Heart right ventricle (tissue), 16 donors: ENCODE data around the gene GRAP2. TPM values are rescaled to one million over a fixed set of nuclear protein-coding genes. Genes with fewer than 3 reads are reported as not detected.

Source experiments
- ATAC-seq, 8 donors: fragments of 200-7000 bp; cut with Tn5 transposase; one replicate each; pipeline ENCODE4 v1.9.1; 2020; ENCODE audit warnings: mild to moderate bottlenecking in 8 of 8, moderate library complexity in 8 of 8, moderate number of reproducible peaks in 1 of 8
- DNase-seq, 2 donors: peaks; one replicate each; pipeline ENCODE4 v3.0.0-alpha.2; 2020
- H3K27ac ChIP-seq, 10 donors: fragments of 200-600 bp; sonication (generic) in 2 of 10; one replicate each; pipeline versions ENCODE4 v1.5.0 to v1.8.0; 2020 to 2022; ENCODE audit warnings: mild to moderate bottlenecking in 3 of 10
- H3K27me3 ChIP-seq, 7 donors: fragments of 200-600 bp; one replicate each; pipeline ENCODE4 v1.8.0; 2021 to 2022; ENCODE audit warnings: mild to moderate bottlenecking in 2 of 7
- H3K36me3 ChIP-seq, 9 donors: fragments of 200-600 bp; sonication (generic) in 1 of 9; one replicate each; pipeline versions ENCODE4 v1.5.0 to v1.8.0; 2020 to 2022; ENCODE audit warnings: mild to moderate bottlenecking in 2 of 9
- H3K4me1 ChIP-seq, 9 donors: fragments of 200-600 bp; sonication (generic) in 1 of 9; one replicate each; pipeline versions ENCODE4 v1.5.0 to v1.8.0; 2020 to 2022; ENCODE audit warnings: mild to moderate bottlenecking in 4 of 9
- H3K4me3 ChIP-seq, 10 donors: fragments of 200-600 bp; sonication (generic) in 2 of 10; one replicate each; pipeline versions ENCODE4 v1.5.0 to v1.8.0; 2020 to 2022; ENCODE audit warnings: mild to moderate bottlenecking in 7 of 10, moderate library complexity in 2 of 10
- H3K9me3 ChIP-seq, 11 donors: fragments of 200-600 bp in 10 of 11; sonication (generic) in 2 of 11; one replicate each; pipeline versions ENCODE4 v1.5.0 to v1.8.0; 2013 to 2022; ENCODE audit warnings: mild to moderate bottlenecking in 2 of 11, control low read depth in 1 of 11, moderate library complexity in 1 of 11
- WGBS, 2 donors: extraction: QIAGEN DNeasy Blood & Tissue Kit; methylation state at CpG; one replicate each; pipeline ENCODE4 v1.1.7; 2013; ENCODE audit warnings: inconsistent platforms in 1 of 2; 5-methylcytosine and 5-hydroxymethylcytosine counted together
- intact Hi-C, 10 donors: fragments of 100-400 bp; cut with DNase I; formaldehyde crosslinking; loops; one replicate each; pipeline versions ENCODE4 v1.11.1 to v1.14.2; 2022
- long read RNA-seq, 3 donors: library from polyadenylated mRNA; unstranded; transcript quantifications; one replicate each; pipeline ENCODE4 v2.0.0, GENCODE V29; 2020 to 2021
- polyA plus RNA-seq, 2 donors: library from polyadenylated mRNA; stranded (reverse); fragments of 200-250 nt; gene quantifications; one replicate each; pipeline ENCODE4 v1.2.3, GENCODE V29; 2013
- total RNA-seq, 10 donors: library from RNA; stranded (reverse); fragmentation: NEBNext Ultra II Directional in 3 of 10; extraction: Animal tissue kit (Norgen Biotek cat#: 25700) in 3 of 10; gene quantifications; one replicate each; pipeline versions ENCODE4 v1.2.1 to v1.2.4, GENCODE V29; 2021 to 2023
- TF ChIP-seq, protein P1 (sequence below), 9 donors: fragments of 200-600 bp; sonication (generic) in 2 of 9; IDR thresholded peaks; one replicate each; pipeline versions ENCODE4 v1.5.0 to v1.8.0; 2021 to 2022; ENCODE audit warnings: antibody characterized with exemption in 9 of 9, mild to moderate bottlenecking in 5 of 9, moderate library complexity in 1 of 9
- donor health status: Arrhythmogenic right ventricular cardiomyopathy.
- donor health status: ischemic (EF 13 %, LVEDD 7.1; RV severe dilation, severe dysfunction).
- donor health status: healthy with polysubstance abuse.
- donor health status: DM: no; HTN: yes; CAD: no.
- donor health status: DM: no; HTN: no; CAD: no.
- donor health status: ischemic (EF 25% LVEDD 6.9; RV normal size, moderate dysfunction).
- donor health status: ischemic (EF 25% LVEDD 5.7; RV mildly dilated, moderate dysfunction).
- donor health status: healthy.
- donor health status: DM: yes; HTN: yes; CAD: no.
- donor health status: Ischemic cardiomyopathy.
- donor health status: ischemic (EF 35%, LVEDD 5.7; RV mildly dilated, moderate dysfunction).
- donor health status: nonischemic (EF 11% LVEDD 7.7; RV severe dilation, severe dysfunction).
- donor health status: DM: yes; HTN: yes; CAD: no.
- donor health status: PGD.
- donor health status: ischemic (EF 29% LVEDD 5.4; RV normal size, mild dysfunction).
- donor health status: nonischemic (EF 23%, LVEDD 6.1; RV moderate dilation, normal function).

GRAP2 gene
- total RNA-seq (1 to 10 TPM in 4 of 10 donors, under 1 TPM in 6; 0.19 to 5.6 (median 0.60) TPM), polyA plus RNA-seq (1 to 10 TPM in 1 of 2 donors, under 1 TPM in 1; 0.46 to 1.0 TPM)
- long read RNA-seq, donor 1, result 0 reads
- long read RNA-seq, donor 2, result 0 reads
- long read RNA-seq, donor 3, partial matches to known transcripts, result 0 of 1 reads
- long read RNA-seq, donor 3, other reads (novel, unspliced or antisense), result 1 of 1 reads

DNA sequence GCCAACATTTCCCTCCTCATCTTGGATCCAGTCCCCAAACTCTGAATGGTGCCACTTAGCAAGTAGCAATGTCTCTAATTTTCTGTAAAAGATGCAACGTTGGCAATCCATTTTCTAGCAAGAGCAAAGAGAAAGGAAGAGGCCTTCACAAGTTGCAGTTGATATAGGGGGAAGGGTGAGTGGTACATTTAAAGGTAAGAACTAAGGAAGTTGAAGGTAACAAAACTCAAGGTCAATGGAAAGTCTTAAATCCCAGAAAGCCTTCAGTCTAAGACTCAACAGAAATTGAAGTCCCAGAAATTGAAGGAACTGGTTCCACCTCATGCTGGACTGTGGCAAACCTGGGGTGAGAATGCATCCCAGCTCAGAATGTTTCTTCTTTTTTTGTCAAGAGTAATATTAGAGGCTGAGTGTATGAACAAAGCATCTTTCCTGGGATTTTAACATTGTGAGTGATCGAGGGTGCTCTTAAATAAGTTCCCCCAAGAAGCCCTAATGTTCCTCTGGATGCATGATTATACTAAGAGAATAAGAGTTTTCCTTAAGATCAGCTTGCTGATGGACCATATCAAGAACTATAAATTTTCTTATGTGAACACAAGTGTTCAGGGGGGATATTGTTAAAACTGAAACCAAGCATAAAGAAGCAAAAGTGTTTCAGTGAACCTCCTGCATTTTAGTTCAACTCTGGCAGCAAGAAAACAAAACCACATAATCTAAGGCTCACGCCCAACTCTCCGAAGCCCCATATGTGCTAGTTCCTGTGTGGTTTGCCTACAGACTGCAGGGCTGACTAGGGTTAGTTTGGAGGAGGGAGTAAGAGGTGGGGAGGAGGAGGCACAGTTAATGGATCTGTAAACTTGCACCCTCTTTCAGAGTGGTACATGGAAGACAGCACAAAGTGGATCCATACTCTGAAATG is at the start of gene GRAP2:
GRAP2 (plus strand) TSS at position 779 of the 922 bp plus-strand sequence. CDS start 46,023 bp downstream, outside the sequence.
- Histone ChIP-seq H3K27ac (peak within 1 kb of the TSS in 1 of 10 donors; percentile 76), H3K27me3 (peaks cover 0 to 26% (median 0%) of the 10 kb centered on the region in 7 donors), H3K4me1 (peaks cover 0 to 25% (median 0%) of the 10 kb centered on the region in 9 donors), H3K4me3 (peak within 1 kb of the TSS in 1 of 10 donors; percentile 49), H3K9me3 (no peaks in the 10 kb centered on the region), H3K36me3 (no peaks in the 10 kb centered on the region)
- ATAC-seq (peak in 1 of 8 donors; percentile 44), DNase-seq (no peak)
- TF ChIP-seq, protein P1, sequence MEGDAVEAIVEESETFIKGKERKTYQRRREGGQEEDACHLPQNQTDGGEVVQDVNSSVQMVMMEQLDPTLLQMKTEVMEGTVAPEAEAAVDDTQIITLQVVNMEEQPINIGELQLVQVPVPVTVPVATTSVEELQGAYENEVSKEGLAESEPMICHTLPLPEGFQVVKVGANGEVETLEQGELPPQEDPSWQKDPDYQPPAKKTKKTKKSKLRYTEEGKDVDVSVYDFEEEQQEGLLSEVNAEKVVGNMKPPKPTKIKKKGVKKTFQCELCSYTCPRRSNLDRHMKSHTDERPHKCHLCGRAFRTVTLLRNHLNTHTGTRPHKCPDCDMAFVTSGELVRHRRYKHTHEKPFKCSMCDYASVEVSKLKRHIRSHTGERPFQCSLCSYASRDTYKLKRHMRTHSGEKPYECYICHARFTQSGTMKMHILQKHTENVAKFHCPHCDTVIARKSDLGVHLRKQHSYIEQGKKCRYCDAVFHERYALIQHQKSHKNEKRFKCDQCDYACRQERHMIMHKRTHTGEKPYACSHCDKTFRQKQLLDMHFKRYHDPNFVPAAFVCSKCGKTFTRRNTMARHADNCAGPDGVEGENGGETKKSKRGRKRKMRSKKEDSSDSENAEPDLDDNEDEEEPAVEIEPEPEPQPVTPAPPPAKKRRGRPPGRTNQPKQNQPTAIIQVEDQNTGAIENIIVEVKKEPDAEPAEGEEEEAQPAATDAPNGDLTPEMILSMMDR (IDR thresholded peaks at IDR 0.05), result no peak
- 71 to 79% methylated on average over 4 of the region's 4 CpGs for WGBS, 2 donors
- intact Hi-C loops, result no loop called here

DNA sequence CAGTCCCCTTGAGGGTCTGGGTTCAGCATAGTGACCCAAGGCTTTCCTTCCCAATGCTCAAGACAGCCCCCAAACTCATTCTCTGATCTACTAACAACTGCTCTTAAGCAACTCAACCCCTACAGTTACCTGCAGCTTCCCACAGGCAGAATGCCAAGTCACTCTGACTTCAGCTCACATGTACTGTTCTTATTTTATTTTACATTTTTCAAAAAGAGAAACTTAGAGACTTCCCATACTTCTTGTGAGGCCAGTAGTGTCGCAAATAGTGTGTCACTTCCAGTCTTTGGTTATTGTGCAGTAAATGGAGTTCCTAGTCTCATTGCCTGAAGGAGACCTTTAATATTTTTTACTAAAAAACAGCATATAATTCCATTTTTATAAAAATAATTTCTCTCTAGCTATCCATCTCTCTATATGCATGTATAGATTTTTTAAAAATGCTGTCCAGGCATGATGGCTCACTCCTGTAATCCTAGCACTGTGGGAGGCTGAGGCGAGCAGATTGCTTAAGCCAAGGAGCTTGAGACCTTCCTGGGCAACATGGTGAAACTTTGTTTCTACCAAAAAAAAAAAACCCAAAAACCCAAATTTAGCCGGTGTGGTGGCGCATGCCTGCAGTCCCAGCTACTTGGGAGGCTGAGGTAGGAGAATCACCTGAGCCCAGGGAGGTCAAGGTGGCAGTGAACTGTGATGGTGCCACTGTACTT is 49.1 kb upstream of the GRAP2 start:
- ATAC-seq (no peak), DNase-seq (no peak)
- H3K27ac ChIP-seq, result no peak overlapping the region
- peaks cover 0 to 41% (median 16%) of the 10 kb centered on the region in 7 donors for H3K27me3 ChIP-seq
- H3K4me3 ChIP-seq, result no peak overlapping the region
- WGBS, 2 donors, result 88 to 92% methylated on average over 4 of the region's 4 CpGs
- TF ChIP-seq, protein P1 (IDR thresholded peaks at IDR 0.05), result no peak
- intact Hi-C loops, result loop anchor here in 2 of 10 donors (10.0 kb wide), 2 partner anchors 47 to 57 kb away; no protein-coding TSS in a partner anchor
- H3K36me3 ChIP-seq, result no peaks in the 10 kb centered on the region
- no peaks in the 10 kb centered on the region for H3K9me3 ChIP-seq
- H3K4me1 ChIP-seq, result peaks cover 0 to 4% (median 0%) of the 10 kb centered on the region in 9 donors

DNA sequence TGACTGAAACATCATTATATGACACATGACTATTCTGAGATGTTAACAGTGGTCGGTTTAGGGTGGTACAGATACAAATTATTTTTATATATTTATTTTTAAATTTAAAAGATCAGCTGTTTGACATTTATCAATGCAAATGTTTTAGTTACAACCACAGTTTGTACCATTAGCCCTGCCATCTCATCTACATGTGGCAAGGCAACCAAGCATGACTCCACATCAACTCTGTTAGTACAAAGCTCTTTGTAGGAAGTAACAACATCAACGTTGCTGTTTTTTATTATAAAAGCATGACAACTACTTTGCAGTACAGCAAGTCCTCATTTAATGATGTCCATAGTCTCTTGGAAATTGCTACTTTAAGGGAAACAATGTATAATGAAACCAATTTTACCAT is 48.1 kb upstream of the GRAP2 start:
- Histone ChIP-seq H3K4me1 (peaks cover 0 to 4% (median 0%) of the 10 kb centered on the region in 9 donors), H3K36me3 (no peaks in the 10 kb centered on the region), H3K9me3 (no peaks in the 10 kb centered on the region), H3K27ac (no peak overlapping the region), H3K27me3 (peaks cover 0 to 44% (median 16%) of the 10 kb centered on the region in 7 donors), H3K4me3 (no peak overlapping the region)
- intact Hi-C loops, result loop anchor here in 2 of 10 donors (10.0 kb wide), 2 partner anchors 48 to 58 kb away; no protein-coding TSS in a partner anchor
- DNase-seq (no peak), ATAC-seq (no peak)
- TF ChIP-seq, protein P1 (IDR thresholded peaks at IDR 0.05), result no peak
- 64 to 71% methylated on average over 2 of the region's 2 CpGs for WGBS, 2 donors

DNA sequence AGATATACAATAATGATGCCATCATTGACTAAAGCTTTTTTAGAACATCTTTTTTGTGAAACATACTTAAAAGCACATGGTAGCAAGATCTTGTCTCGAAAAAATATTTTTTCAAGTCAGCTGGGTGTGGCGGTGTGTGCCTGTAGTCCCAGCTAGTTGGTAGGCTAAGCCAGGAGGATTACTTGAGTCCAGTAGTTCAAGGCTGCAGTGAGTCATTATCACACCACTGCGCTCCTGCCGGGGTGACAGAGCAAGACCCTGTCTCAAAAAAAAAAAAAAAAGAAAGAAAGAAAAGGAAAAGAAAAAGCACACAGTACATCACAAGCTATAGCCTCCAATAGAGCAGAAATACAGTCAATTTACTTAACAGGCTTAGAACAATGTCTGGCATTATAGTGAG is 44.3 kb upstream of the GRAP2 start:
- no peak overlapping the region for H3K4me3 ChIP-seq
- peaks cover 0 to 59% (median 22%) of the 10 kb centered on the region in 7 donors for H3K27me3 ChIP-seq
- DNase-seq (no peak), ATAC-seq (no peak)
- H3K27ac ChIP-seq, result no peak overlapping the region
- intact Hi-C loops, result loop anchor here in 2 of 10 donors (10.0 kb wide), 2 partner anchors 52 to 62 kb away; no protein-coding TSS in a partner anchor
- peaks cover 0 to 3% (median 0%) of the 10 kb centered on the region in 9 donors for H3K4me1 ChIP-seq
- H3K9me3 ChIP-seq, result no peaks in the 10 kb centered on the region
- no peaks in the 10 kb centered on the region for H3K36me3 ChIP-seq
- WGBS, 2 donors, result 80 to 86% methylated on average over 4 of the region's 4 CpGs
- TF ChIP-seq, protein P1 (IDR thresholded peaks at IDR 0.05), result no peak
